PC-3 (cell line): Measurements from ENCODE around the gene TBC1D9.

Experiments used
- EZH2 ChIP-seq: fragments of 300-600 bp; sonication (generic); IDR thresholded peaks from one replicate; pipeline ENCODE4 v1.6.1; 2017; ENCODE audit warnings: antibody characterized with exemption, mild to moderate bottlenecking, low read length; ENCODE audit not compliant: unreplicated experiment
- EZH2phosphoT487 ChIP-seq: fragments of 300-600 bp; sonication (generic); IDR thresholded peaks from 2 replicates; pipeline ENCODE4 v1.6.1; 2018; ENCODE audit warnings: mild to moderate bottlenecking, antibody characterized with exemption, low read length, borderline replicate concordance
- TF ChIP-seq, protein P1 (sequence below): fragments of 300-600 bp; sonication (generic); conservative IDR thresholded peaks from 2 replicates; pipeline ENCODE4 v1.5.1; 2017; ENCODE audit warnings: antibody characterized with exemption, low read depth, mild to moderate bottlenecking, low read length

DNA sequence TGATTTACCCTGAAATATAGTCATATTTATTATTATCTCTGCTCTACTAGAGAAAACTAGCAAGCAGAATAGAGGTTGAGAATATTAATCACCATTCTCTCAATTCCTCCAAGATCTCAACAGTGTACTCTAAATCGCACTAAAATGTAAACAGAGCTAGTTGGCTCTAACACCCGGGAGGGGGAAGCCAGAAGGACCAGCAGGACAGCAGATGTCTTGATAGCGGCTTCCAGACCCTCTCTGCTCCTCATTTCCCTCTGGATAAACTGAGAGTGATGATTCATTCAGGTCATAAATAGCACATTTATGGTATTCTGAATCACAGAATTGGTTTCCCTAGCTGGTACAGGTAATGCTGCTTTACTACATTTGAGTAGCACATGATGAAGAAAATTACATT is 82.5 kb downstream of the TBC1D9 start:
- TF ChIP-seq, protein P1, sequence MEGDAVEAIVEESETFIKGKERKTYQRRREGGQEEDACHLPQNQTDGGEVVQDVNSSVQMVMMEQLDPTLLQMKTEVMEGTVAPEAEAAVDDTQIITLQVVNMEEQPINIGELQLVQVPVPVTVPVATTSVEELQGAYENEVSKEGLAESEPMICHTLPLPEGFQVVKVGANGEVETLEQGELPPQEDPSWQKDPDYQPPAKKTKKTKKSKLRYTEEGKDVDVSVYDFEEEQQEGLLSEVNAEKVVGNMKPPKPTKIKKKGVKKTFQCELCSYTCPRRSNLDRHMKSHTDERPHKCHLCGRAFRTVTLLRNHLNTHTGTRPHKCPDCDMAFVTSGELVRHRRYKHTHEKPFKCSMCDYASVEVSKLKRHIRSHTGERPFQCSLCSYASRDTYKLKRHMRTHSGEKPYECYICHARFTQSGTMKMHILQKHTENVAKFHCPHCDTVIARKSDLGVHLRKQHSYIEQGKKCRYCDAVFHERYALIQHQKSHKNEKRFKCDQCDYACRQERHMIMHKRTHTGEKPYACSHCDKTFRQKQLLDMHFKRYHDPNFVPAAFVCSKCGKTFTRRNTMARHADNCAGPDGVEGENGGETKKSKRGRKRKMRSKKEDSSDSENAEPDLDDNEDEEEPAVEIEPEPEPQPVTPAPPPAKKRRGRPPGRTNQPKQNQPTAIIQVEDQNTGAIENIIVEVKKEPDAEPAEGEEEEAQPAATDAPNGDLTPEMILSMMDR, result no peak
- no peak for TF ChIP-seq EZH2
- no peak for TF ChIP-seq EZH2phosphoT487
